COLO668 (cell line): ENCODE results near the gene TDRD3.

Source experiments
- DNase-seq: peaks from one replicate; lab custom pipeline; 2025; ENCODE audit not compliant: unreplicated experiment; lab: John Stamatoyannopoulos, UW

TDRD3 gene

DNA sequence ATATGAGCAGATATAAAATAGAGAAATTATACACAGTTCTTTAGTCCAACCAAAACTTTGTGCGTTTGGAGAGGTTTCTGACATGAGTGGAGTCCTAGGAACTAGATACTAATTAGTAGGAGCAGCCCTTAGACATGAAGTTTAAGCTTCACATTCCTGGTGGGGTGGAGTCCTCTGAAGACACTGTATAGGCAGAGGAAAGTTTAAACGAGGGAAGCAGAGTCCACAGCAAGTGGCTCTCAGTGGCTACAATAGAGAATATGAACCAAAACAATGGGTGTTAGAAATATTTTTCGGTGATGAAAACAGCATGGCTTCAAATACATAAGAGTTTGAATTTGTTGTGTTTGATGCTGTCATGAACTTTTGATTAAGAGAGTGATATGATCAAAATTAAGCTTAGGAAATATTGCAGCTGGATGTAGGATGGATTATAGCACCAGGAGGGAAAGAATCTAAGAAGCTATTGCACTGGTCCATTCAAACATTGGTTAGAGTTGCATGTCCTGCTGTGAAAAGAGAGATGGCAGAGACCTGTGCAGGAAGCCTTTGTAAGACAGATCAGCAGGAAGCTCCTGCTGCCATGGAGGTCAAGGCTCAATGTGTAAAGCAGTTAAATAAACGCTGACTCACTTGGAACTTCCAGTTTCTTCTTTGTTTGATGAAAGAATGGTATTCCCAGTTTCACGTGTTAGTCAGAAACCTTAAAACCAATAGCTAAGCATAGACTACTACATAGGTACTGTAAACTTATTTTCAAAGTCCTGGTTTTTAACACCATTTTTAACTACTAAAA is 175.2 kb downstream of the TDRD3 start:
- no peak for DNase-seq

DNA sequence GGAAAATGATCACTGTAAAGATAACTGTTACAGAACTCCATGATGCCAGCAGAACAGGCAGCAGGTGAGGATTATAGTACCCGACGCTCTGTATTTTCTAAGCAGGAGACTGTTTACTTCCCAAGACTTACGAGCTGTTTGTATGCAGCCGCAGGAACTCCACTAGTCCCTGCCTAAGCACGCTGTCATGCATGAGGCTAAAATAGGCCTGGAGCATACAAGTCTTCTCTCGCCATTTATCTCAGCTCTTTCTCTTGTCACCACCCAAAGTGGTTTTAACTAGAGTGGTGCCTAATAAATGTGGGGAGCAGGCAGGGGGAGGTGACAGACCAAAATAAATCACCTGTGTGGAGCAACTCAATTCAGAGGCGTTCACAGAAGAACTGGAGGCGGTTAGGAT is 175.8 kb downstream of the TDRD3 start:
- DNase-seq, result no peak

DNA sequence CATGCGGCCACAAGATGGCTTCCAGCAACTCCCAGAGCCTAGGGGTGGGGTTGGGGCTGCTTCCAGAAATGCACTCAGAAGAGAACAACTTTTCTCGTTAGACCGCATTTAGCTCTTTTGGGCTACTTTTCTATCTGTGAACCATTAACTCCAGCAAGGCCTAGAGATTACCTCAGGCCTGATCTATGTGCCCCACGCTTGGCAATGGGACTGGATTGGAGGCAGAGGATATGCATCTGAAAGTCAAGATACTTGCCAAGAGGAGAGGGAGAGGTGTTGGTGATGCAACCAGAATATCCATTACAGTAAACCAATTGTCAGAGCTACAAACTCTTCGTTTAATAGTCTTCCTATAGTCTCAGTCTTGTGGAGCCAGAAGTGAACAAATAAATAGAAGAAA is 177.7 kb downstream of the TDRD3 start:
- DNase-seq, result no peak

DNA sequence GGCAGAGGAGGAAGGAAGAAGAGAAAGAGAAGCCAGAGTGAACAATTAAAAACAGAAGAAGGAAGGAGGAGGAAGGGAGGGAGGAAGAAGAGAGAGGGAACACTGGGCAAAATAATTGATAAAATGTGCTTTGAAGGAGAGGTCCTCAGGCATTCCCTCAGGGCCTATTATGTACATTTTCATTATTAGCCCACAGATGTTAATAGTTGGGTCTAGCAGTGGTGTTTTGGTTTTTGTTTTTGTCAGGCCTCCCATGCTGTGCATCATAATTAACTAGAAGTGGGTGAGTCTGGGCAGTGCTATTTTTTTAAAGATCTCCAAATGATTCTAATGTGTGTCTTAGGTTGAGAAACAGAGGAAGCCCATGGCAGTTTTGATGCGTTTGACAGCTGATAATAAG is 178.1 kb downstream of the TDRD3 start:
- DNase-seq, result no peak

DNA sequence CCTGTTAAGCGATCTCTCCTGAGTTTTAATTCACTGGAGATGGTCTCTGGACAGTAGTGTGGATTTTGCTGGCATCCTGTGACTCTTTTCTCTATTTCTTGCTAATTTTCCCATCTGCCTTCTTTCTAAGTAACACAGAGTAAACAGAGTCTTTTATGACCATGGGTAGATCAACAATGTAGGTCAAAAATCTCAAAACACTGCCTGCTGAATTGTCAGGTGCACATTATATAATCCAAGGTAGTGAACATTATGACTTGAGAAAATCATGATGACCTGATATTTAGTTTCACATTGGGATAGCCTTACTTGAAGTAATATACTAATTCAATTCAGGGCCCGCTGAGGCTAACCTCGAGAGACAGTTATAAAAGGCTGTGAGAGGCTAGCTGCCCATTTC is 180.7 kb downstream of the TDRD3 start:
- no peak for DNase-seq

DNA sequence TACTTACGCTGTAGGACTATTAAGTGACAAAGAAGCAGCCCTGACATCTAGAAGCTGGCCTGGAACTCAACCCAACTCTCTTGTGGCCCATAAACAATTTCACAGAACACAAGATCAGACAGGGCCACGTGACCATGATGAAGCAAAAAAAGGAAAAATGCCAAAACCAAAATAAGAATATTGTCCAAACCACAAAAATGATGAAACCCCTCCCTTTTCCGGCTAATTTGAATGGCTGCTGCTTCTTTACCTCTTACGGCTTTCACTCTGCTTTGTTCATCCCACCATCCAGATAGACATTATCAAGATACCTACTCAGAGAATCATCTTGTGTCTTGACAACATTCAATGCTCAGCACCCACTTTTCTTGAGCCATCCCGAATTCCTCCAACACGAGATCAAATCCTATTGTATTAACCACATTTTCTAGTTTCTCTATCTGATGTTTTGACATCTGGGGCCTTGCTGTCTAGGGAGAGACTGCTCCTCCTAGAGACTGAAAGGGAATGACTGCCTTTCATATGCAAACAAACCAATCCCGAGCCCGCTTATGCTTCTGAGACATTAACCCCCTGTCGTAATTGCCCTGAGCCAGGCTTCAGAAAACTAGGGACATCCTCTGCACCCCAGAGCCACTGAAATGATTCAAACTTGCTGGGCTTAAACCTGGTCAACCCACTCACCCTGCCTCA is 186.3 kb downstream of the TDRD3 start:
- no peak for DNase-seq

DNA sequence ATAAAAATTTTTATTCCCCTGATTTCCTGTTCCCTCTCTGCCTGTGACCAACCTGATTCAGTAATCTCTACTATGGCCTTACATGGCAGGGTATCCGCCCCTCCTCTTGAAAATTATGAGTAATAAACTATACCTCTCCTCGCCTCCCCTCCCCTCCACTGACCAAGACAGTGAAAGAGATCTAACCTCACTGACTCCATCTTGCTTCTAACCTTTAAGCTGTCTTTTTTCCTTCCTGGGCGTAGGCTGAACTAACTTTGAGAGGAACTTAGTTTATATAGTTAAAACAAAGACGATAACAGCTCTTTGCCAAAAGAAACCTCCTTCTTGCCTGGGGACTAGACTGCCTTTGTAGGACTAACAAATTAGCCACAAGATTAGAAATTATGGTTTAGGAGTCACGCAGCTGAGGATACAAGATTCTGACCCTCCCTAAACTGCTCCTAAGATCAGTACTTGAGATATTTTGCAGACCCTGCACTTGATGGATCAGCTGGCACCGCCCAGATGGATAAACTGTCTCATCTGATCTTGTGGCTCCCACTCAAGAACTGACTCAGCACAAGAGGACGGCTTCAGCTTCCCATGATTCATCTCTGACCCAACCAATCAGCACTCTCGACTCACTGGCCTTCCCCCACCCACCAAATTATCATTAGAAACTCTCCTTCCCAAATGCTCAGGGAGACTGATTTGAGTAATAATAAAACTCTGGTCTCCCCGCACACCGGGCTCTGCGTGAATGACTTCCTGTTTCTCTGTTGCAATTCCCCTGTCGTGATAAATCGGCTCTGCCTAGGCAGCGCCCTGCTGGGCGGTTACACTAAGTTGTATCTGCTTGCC is 187.1 kb downstream of the TDRD3 start:
- DNase-seq, result no peak

DNA sequence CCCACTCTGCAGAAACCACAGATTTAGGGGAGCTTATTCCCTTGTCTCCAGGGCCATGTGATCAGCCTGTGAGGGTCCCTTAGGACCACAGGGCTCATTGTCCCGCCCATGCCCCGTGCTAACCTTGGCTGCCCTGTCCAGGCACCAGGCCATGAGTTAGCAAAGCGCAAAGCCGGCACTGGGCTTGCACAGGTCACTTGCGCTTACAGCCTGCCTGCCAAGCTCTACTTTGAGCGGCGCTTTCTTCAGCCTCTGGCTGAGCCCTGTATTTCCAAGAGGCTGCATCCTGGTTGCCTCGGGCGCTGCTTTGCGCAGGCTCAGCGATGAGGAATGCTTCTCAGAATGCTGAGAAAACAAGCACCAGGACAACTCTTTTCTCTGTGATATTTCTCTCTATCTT is 188.0 kb downstream of the TDRD3 start:
- DNase-seq, result no peak

DNA sequence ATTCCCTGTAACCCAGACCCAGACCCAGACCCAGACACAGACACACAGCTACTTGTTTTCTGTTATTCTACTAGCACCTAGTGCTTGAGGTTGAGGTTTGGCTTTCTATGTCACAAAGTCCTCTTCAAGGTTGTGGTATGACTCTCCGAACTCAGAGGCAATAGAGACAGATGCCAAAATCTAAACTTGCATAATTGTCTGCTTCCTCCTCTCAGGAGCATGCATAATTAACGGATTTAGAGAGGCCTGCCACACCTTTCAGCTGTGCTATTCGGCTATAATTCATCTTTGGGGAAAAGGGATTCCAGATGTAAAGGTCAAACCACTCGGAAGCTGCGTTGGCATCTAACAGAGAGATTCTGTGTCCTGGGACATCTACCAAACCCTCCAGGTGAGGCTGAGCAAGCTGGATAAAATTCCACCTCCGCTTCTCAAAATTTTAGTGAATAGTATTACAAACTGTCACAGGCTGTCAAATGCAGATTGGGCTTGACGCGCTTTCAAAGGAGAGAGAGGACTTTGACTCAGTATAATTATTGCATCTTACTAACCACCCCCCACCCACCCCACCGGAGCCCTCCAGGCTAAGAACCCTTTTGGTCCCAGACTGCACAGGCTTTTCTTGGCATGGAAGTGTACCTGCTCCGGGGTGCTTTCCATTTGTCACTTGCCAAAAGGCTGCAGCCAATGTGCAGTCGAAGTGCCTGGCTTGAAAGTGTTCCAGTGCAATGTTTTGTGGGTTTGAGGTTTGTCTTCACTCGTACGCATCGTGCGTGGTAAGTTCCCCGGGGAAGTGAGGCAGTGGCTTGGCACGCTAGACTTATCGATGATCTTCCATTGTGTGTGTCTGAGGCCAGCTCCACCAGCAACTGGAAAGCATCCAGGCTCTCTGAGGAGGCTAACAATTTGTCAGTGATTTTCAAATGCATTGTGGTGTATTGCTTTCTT is 194.1 kb downstream of the TDRD3 start:
- DNase-seq, result no peak

DNA sequence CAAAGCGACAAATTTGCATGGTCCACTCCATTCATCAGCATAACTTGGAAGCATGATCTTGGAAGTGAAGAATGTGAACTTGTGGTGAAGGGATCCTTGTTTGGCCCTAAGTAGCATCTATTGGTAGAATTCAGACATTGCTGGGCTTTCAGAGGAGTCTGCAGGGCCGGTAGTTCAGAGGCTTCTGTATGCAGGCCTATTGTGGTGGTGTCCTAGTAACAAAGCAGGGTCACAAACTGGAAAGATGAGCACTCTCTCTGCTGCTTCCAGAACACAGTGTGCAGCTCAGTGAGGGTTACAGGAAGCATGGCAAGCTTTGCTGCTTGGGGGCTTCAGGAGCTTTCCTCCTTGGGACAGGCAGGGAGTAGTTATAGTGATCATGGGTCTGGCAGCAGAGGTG is 206.0 kb downstream of the TDRD3 start:
- no peak for DNase-seq

DNA sequence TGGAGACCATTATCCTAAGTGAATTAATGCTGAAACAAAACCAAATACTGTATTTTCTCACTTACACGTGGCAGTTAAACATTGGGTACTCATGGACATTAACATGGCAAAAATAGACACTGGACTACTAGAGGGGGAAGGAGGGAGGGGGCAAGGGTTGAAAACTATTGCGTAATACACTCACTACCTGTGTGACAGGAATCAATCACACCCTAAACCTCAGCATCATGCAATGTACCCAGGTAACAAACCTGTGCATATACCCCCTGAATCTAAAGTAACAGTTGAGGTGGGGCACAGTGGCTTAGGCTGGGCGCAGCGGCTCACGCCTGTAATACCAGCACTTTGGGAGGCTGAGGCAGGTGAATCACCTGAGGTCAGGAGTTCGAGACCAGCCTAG is 207.0 kb downstream of the TDRD3 start:
- no peak for DNase-seq

DNA sequence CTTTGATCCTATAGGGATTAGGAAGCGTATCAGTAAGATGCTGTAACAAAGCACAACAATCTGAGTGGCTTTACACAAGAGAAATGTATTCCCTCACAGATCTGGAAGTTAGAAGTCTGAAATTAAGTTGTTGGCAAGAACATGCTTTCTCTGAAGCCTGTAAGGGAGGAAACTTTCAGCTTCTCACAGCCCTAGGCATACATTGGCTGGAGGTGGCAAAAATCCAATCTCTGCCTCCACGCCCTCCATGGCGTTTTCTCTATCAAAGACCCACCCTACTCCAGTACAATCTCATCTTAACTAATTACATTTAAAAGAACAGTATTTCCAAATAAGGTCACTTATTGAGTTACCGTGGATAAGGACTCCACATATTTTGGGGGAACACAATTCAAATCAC is 211.9 kb downstream of the TDRD3 start:
- no peak for DNase-seq

DNA sequence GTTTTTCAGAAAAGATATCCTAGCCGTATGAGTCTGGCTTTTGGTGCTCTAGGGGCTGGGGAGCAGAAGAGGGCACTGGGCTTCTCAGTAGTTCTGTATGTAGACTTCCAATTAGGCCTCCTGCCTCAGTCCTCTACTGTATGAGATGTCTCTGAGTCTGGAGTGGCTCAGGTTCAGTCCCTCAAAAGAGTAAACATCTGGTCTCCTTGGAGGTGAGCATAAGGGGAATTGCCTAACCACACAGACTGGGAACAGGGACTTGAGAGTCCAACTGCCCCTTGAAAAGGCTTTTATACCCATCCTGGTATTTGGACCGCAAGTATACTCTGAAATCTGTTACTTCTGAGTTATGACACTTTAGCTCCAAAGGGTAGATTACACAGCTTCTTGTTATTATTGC is 214.5 kb downstream of the TDRD3 start:
- no peak for DNase-seq

DNA sequence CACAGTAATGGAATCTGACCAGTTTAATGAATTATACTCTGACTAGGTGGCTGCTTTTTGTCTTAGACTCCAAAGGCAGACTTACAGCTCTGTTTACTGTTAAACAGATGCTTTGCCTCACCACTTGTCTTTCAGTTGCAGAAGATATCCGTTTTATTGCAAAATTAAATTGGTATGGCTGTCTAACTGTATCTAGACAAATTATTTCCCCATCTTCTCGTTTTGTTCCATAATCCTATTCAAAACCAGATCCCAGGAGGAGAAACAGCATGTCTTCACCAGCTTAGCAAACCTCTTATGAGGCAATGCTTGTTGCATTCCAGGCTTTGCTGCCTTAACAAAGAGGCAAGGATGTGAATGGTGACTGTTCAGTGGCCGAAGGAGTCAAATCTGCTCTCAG is 215.6 kb downstream of the TDRD3 start:
- DNase-seq, result no peak

DNA sequence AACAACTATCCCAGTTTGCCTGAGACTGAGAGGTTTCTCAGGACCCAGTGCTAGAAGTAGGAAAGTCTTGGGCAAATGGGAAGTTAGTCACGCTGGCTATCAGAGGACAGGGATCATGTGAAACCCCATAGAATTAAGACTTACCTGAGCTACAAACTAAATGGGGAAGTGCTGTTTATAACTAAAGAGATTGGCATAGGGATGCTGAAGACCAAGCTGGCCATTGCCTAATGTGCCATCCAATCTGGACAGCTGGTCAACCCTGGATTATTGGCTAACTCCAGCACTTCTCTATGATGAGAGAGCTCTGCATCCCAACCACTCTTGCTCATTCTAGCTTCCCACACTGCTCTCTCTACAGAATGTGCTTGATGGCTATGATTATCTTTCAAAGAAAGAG is 216.1 kb downstream of the TDRD3 start:
- DNase-seq, result no peak

DNA sequence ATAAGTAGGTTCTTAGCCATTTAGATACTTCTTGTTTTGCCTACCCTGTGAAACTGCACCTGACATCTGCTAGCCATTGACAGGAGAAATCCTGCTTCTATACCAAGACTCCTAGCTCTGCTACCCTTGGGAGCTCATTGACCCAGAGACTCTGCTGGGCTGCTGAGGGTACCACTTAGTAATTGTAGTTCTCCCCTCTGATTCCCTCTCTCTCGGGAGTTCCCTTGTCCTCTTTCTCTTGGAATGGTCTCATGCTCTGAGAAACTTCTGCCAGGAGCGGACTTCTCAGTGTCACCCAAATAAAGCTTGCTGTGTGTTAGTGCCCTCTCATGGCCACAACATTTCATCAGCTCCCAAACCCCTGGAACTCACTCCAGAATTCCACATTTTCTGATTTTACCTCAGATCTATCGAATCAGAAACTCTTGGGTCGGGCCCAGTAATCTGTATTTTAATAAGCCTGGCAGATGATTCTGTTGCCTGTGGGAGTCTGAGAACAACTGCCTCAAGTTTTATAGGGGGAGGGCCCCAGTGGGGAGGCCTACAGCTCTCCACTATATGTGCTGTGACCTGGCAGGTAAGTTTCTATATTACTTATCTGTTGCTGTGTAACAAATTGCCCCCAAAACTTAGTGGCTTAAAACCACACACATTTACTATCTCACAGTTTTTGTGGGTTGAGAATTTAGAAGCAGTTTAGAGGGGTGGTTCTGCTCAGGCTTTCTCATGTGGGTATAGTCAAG is 221.1 kb downstream of the TDRD3 start:
- no peak for DNase-seq

DNA sequence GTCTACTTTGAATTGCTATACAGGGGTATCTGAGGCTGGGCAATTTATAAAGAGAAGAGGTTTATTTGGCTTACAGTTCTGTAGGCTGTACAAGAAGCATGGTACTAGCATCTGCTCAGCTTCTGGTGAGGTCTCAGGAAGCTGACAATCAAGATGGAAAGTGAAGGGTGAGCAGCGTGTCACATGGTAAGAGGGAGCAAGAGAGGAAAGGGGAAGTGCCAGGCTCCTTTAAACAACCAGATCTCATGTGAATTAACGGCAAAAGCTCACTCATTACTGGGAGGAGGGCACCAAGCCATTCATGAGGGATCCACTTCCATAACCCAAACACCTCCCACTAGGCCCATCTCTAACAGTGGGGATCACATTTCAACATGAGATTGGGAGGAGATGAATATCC is 222.4 kb downstream of the TDRD3 start:
- no peak for DNase-seq

DNA sequence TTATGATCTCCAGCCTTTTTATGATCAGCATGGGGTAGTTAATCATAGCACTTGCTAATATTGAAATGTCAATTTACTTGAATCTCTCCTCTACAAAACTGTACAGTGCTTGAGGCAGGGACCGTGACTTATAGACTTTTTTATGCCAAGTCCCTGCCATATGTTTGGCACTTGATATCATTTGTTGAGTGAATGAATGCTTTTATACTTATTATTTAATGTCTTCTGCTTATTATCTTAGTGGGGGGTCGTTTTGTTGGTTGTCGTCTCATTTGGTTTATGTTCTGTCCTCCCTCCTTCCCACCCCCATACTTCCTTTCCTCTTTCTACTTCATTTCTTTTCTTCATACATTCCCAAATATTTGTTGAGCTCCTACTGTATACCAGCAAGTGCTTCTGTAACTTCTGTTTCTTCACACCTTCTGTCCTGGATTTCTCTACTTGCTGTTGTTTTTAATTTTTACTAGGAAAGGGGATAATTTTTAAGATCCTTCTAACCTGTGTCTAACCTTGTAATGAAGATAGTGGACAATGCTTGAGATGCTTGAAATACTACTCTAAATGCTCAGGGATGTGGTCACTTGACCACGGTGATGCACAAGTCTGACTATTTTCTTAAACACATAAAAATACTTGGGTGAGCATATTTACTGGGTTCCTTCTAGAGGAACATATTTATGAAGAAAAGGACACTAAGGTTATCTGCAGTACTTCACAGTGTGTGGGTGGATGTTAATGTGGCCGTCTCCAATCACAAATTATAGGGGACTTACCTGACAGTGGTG is 223.8 kb downstream of the TDRD3 start:
- no peak for DNase-seq

DNA sequence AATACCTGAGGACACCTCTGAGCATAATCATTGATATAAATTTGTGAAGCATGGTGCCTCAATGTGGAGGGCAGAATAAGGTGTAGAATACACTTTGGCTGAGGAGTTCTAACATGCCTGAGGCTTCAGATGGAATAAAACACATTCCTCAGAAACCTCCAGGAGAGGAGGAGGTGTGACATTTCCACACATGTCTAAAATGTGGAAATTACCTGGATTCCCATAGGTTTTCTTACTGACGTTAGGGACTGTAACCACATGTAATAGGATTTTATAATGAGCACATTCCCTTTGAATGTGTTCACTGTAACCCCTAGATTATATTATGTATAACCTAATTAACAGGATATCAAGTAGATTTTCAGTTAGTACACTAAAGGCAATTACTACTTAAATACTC is 226.1 kb downstream of the TDRD3 start:
- DNase-seq, result no peak
